ENCODE measurements around the gene MMEL1. TPM values are rescaled to one million over a fixed set of nuclear protein-coding genes. Genes with fewer than 3 reads are reported as not detected.

MMEL1 gene
- total RNA-seq, 1 experiment from 2014 or later = 0.46 TPM

DNA sequence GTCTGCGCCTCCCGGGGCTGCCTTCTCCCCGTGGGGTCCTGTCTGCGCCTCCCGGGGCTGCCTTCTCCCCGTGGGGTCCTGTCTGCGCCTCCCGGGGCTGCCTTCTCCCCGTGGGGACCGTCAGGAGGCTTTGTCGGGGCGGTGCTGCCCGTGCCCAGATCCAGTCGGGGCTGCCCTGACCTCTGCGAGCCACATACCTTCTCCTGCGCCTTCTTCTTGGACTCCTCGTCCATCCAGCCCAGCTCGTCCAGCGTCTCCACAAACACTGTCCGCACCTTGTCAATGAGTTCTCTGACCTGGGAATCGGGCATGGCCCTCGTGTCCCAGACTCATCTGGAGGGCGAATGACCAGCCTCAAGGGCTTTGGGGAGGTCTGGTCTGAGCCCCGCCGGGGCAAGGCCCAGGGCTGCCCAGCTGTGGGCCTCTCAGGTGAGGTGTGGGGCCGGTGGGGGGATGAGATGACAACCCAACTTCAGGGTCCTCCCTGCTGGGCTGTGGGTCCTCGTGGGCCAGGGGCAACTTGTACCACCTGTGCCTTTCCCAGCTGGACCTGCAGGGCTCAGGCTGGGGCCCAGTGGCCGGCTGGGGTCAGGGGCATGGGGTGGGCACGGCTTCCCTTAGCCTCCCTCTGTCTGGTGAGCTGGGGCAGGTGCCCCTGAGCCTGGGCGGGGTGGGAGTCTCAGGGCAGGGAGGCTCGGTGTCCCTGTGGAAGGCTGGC is 36.8 kb downstream of the MMEL1 start:
- CTCF ChIA-PET = no interaction called here
- intact Hi-C loops (cut with micrococcal nuclease; ENCODE audit: unreplicated experiment) = no loop called here
- H3K4me3 ChIP-seq (ENCODE audit: low read depth in 2 of 2, low read length in 2 of 2) = no peak overlapping the region
- no peaks in the 10 kb centered on the region for H3K27me3 ChIP-seq (ENCODE audit: control insufficient read depth, insufficient read depth, low read length)
- ATAC-seq = no peak
- no peak overlapping the region for H3K27ac ChIP-seq (ENCODE audit: low read length)
- DNase-seq (ENCODE audit: low read depth, low spot score) = no peak
- H3K4me1 ChIP-seq (ENCODE audit: control insufficient read depth, insufficient read depth, low read length) = no peaks in the 10 kb centered on the region
- TF ChIP-seq, protein P1, sequence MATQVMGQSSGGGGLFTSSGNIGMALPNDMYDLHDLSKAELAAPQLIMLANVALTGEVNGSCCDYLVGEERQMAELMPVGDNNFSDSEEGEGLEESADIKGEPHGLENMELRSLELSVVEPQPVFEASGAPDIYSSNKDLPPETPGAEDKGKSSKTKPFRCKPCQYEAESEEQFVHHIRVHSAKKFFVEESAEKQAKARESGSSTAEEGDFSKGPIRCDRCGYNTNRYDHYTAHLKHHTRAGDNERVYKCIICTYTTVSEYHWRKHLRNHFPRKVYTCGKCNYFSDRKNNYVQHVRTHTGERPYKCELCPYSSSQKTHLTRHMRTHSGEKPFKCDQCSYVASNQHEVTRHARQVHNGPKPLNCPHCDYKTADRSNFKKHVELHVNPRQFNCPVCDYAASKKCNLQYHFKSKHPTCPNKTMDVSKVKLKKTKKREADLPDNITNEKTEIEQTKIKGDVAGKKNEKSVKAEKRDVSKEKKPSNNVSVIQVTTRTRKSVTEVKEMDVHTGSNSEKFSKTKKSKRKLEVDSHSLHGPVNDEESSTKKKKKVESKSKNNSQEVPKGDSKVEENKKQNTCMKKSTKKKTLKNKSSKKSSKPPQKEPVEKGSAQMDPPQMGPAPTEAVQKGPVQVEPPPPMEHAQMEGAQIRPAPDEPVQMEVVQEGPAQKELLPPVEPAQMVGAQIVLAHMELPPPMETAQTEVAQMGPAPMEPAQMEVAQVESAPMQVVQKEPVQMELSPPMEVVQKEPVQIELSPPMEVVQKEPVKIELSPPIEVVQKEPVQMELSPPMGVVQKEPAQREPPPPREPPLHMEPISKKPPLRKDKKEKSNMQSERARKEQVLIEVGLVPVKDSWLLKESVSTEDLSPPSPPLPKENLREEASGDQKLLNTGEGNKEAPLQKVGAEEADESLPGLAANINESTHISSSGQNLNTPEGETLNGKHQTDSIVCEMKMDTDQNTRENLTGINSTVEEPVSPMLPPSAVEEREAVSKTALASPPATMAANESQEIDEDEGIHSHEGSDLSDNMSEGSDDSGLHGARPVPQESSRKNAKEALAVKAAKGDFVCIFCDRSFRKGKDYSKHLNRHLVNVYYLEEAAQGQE (IDR thresholded peaks at IDR 0.05; ENCODE audit: insufficient read depth in 1 of 2, low read depth in 2 of 2, low read length in 1 of 2) = no peak
- no peak for TF ChIP-seq SIN3A (IDR thresholded peaks at IDR 0.05; ENCODE audit: borderline replicate concordance, insufficient read depth, low read depth, low read length)
- no peak for TF ChIP-seq POLR2AphosphoS5 (IDR thresholded peaks at IDR 0.05; ENCODE audit: low read depth, low read length)
- TF ChIP-seq, protein P2, sequence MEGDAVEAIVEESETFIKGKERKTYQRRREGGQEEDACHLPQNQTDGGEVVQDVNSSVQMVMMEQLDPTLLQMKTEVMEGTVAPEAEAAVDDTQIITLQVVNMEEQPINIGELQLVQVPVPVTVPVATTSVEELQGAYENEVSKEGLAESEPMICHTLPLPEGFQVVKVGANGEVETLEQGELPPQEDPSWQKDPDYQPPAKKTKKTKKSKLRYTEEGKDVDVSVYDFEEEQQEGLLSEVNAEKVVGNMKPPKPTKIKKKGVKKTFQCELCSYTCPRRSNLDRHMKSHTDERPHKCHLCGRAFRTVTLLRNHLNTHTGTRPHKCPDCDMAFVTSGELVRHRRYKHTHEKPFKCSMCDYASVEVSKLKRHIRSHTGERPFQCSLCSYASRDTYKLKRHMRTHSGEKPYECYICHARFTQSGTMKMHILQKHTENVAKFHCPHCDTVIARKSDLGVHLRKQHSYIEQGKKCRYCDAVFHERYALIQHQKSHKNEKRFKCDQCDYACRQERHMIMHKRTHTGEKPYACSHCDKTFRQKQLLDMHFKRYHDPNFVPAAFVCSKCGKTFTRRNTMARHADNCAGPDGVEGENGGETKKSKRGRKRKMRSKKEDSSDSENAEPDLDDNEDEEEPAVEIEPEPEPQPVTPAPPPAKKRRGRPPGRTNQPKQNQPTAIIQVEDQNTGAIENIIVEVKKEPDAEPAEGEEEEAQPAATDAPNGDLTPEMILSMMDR (IDR thresholded peaks at IDR 0.05) = no peak
- TF ChIP-seq TCF7L2 (IDR thresholded peaks at IDR 0.05; ENCODE audit: low read depth, low read length) = no peak
- BruUV-seq (replicated peaks) = no TSS peak
- H3K9me3 ChIP-seq (ENCODE audit: control insufficient read depth, insufficient read depth, low read depth, low read length) = no peaks in the 10 kb centered on the region
- POLR2A ChIA-PET = no interaction called here
- in situ Hi-C loops (cut with HindIII; ENCODE audit: low pct_unique_long_range_greater_than_20kb, low sequenced_read_pairs) = no loop called here
- H3K36me3 ChIP-seq (ENCODE audit: control insufficient read depth, insufficient read depth, low read length) = no peaks in the 10 kb centered on the region

DNA sequence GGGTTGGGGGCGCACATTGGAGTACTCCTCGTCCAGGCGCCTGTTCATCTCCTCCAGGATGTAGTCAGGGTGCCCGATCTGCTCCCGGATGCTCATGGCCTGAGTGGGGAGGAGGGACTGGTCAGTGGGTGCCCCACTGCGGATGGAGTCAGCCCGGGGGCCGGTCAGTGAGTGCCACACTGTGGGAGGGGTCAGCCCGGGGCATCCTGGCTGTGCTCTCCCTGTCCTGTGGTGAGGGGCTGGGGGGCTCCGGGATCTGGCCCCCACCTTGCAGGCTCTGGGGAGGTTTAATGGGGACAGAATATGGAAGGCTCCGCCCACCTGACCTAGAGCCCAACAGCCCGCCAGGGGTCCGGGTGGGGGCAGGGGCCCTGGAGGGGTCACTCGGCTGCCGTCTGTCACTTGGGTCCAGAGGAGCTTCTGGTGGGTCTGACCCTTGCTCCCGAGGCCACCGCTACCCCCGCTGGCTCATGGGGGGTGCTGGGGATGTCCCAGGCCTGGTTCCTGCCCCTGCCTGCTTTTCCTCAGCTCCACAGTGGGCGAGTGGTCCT is 37.5 kb downstream of the MMEL1 start:
- no peaks in the 10 kb centered on the region for H3K36me3 ChIP-seq (ENCODE audit: control insufficient read depth, insufficient read depth, low read length)
- no peaks in the 10 kb centered on the region for H3K27me3 ChIP-seq (ENCODE audit: control insufficient read depth, insufficient read depth, low read length)
- intact Hi-C loops (cut with micrococcal nuclease; ENCODE audit: unreplicated experiment) (no loop called here), in situ Hi-C loops (cut with HindIII; ENCODE audit: low pct_unique_long_range_greater_than_20kb, low sequenced_read_pairs) (no loop called here)
- H3K4me1 ChIP-seq (ENCODE audit: control insufficient read depth, insufficient read depth, low read length) = no peaks in the 10 kb centered on the region
- no TSS peak for BruUV-seq (replicated peaks)
- no peak overlapping the region for H3K27ac ChIP-seq (ENCODE audit: low read length)
- H3K9me3 ChIP-seq (ENCODE audit: control insufficient read depth, insufficient read depth, low read depth, low read length) = no peaks in the 10 kb centered on the region
- DNase-seq (ENCODE audit: low read depth, low spot score) (no peak), ATAC-seq (no peak)
- ChIA-PET POLR2A (no interaction called here), CTCF (no interaction called here)
- no peak overlapping the region for H3K4me3 ChIP-seq (ENCODE audit: low read depth in 2 of 2, low read length in 2 of 2)
- TF ChIP-seq, protein P2 (IDR thresholded peaks at IDR 0.05) = no peak
- TF ChIP-seq, protein P1 (IDR thresholded peaks at IDR 0.05; ENCODE audit: insufficient read depth in 1 of 2, low read depth in 2 of 2, low read length in 1 of 2) = no peak
- TF ChIP-seq SIN3A (IDR thresholded peaks at IDR 0.05; ENCODE audit: borderline replicate concordance, insufficient read depth, low read depth, low read length) (no peak), TCF7L2 (IDR thresholded peaks at IDR 0.05; ENCODE audit: low read depth, low read length) (no peak), POLR2AphosphoS5 (IDR thresholded peaks at IDR 0.05; ENCODE audit: low read depth, low read length) (no peak)

All from Panc1 (cell line).